Measurements from ENCODE around the gene TMEM236.

TMEM236 gene

GRCh38 chr10:17819836-17820235 lies 67.8 kb downstream of the TMEM236 start:
- no peak for DNase-seq (ENCODE audit: low read depth in 1 of 2, low spot score in 1 of 2)

- no peak for DNase-seq (ENCODE audit: low read depth in 1 of 2, low spot score in 1 of 2)
These were observed 68.9 kb downstream of the TMEM236 start for GRCh38 chr10:17820943-17821342.

GRCh38 chr10:17821893-17822292 lies 69.9 kb downstream of the TMEM236 start:
- no peak for DNase-seq (ENCODE audit: low read depth in 1 of 2, low spot score in 1 of 2)

GRCh38 chr10:17831341-17831740 lies 79.3 kb downstream of the TMEM236 start:
- no peak for DNase-seq (ENCODE audit: low read depth in 1 of 2, low spot score in 1 of 2)

GRCh38 chr10:17831896-17832295 lies 79.9 kb downstream of the TMEM236 start:
- DNase-seq (ENCODE audit: low read depth in 1 of 2, low spot score in 1 of 2): no peak

- no peak for DNase-seq (ENCODE audit: low read depth in 1 of 2, low spot score in 1 of 2)
These were observed 81.7 kb downstream of the TMEM236 start for GRCh38 chr10:17833656-17834055.

- no peak for DNase-seq (ENCODE audit: low read depth in 1 of 2, low spot score in 1 of 2)
These were observed 83.7 kb downstream of the TMEM236 start for GRCh38 chr10:17835688-17836087.

GRCh38 chr10:17836942-17837341 lies 84.9 kb downstream of the TMEM236 start:
- DNase-seq (ENCODE audit: low read depth in 1 of 2, low spot score in 1 of 2): no peak

- DNase-seq (ENCODE audit: low read depth in 1 of 2, low spot score in 1 of 2): no peak
These were observed 86.2 kb downstream of the TMEM236 start for GRCh38 chr10:17838080-17838648.

- no peak for DNase-seq (ENCODE audit: low read depth in 1 of 2, low spot score in 1 of 2)
These were observed 89.0 kb downstream of the TMEM236 start for GRCh38 chr10:17841050-17841449.

- no peak for DNase-seq (ENCODE audit: low read depth in 1 of 2, low spot score in 1 of 2)
These were observed 90.6 kb downstream of the TMEM236 start for GRCh38 chr10:17842641-17843040.

- no peak for DNase-seq (ENCODE audit: low read depth in 1 of 2, low spot score in 1 of 2)
These were observed 95.7 kb downstream of the TMEM236 start for GRCh38 chr10:17847585-17848296.

- DNase-seq (ENCODE audit: low read depth in 1 of 2, low spot score in 1 of 2): no peak
These were observed 96.6 kb downstream of the TMEM236 start for GRCh38 chr10:17848646-17849045.

Measured in stimulated activated CD4-positive, alpha-beta T cell treated with anti-CD3 and anti-CD28 coated beads, Interleukin-15, amount 100 ng/mL, for 1 hour (primary cell).